IMR-90 (cell line): ENCODE data around the gene SRSF12. TPM values are rescaled to one million over a fixed set of nuclear protein-coding genes. Genes with fewer than 3 reads are reported as not detected.
A peak's percentile ranks its signal among the peaks of the same experiment; 100 is the strongest.

ENCODE experiments used
- ATAC-seq: fragments of 200-7000 bp; cut with Tn5 transposase; 2 replicates; pipeline ENCODE4 v1.9.1; 2020; ENCODE audit warnings: low read depth, mild to moderate bottlenecking, moderate library complexity
- Bru-seq: library from RNA; stranded (reverse); fragments of 400-500 nt; gene quantifications from one replicate; lab custom pipeline; 2021; lab: Mats Ljungman, UMichigan
- BruChase-seq, 2 experiments: library from RNA; stranded (reverse); fragments of 400-500 nt; gene quantifications; one replicate each; lab custom pipeline; 2021; lab: Mats Ljungman, UMichigan
- BruUV-seq: library from RNA; stranded (reverse); fragments of 400-500 nt; replicated peaks from 2 replicates; lab custom pipeline; 2021; lab: Mats Ljungman, UMichigan
- CTCF ChIA-PET: fragments of 300-600 bp; formaldehyde crosslinking; extraction: SDS; loops from one replicate; lab custom pipeline; 2021; ENCODE audit warnings: antibody characterized with exemption; lab: Yijun Ruan, JAX
- POLR2A ChIA-PET: fragments of 300-600 bp; sonication (Branson Sonifier 250); formaldehyde crosslinking; loops from one replicate; lab custom pipeline; 2022; ENCODE audit warnings: antibody characterized with exemption; ENCODE audit not compliant: unreplicated experiment; lab: Charles Lee
- DNase-seq: peaks from one replicate; pipeline ENCODE4 v3.0.0; 2013
- H2AFZ ChIP-seq: replicated peaks from 2 replicates; pipeline ENCODE3; 2013; ENCODE audit warnings: low read length, mild to moderate bottlenecking; ENCODE audit not compliant: poor library complexity
- H2AK5ac ChIP-seq: 2 replicates; pipeline ENCODE4 v1.6.1; 2013; ENCODE audit warnings: low read depth, low read length, inconsistent platforms
- H2AK9ac ChIP-seq: replicated peaks from 2 replicates; pipeline ENCODE3; 2013; ENCODE audit warnings: mild to moderate bottlenecking, low read depth, low read length, moderate library complexity; ENCODE audit not compliant: poor library complexity
- H2BK120ac ChIP-seq: 2 replicates; pipeline ENCODE4 v1.6.1; 2013; ENCODE audit warnings: low read depth, low read length, inconsistent platforms
- H2BK15ac ChIP-seq: 3 replicates; pipeline ENCODE4 v1.6.1; 2013; ENCODE audit warnings: low read depth, low read length, inconsistent platforms
- H2BK20ac ChIP-seq: 2 replicates; pipeline ENCODE4 v1.6.1; 2013; ENCODE audit warnings: low read depth, mild to moderate bottlenecking, inconsistent platforms, low read length, moderate library complexity
- H2BK5ac ChIP-seq: 2 replicates; pipeline ENCODE4 v1.6.1; 2013; ENCODE audit warnings: mild to moderate bottlenecking, low read depth, low read length, inconsistent platforms; ENCODE audit not compliant: poor library complexity, severe bottlenecking
- H3K14ac ChIP-seq: replicated peaks from 2 replicates; pipeline ENCODE4 v1.6.1; 2013; ENCODE audit warnings: low read depth, low read length, inconsistent platforms
- H3K18ac ChIP-seq: 2 replicates; pipeline ENCODE4 v1.6.1; 2013; ENCODE audit warnings: low read depth, low read length, control low read depth
- H3K23ac ChIP-seq: 2 replicates; pipeline ENCODE4 v1.6.1; 2013; ENCODE audit warnings: low read depth, low read length, inconsistent platforms
- H3K27ac ChIP-seq: 2 replicates; pipeline ENCODE4 v1.5.1; 2013; ENCODE audit warnings: mild to moderate bottlenecking, control low read depth, low read length; ENCODE audit not compliant: insufficient read depth
- H3K27me3 ChIP-seq: 2 replicates; pipeline ENCODE4 v1.6.1; 2013; ENCODE audit warnings: low read length; ENCODE audit not compliant: control insufficient read depth, insufficient read depth
- H3K36me3 ChIP-seq: 2 replicates; pipeline ENCODE4 v1.6.1; 2013; ENCODE audit warnings: low read length, mixed read lengths; ENCODE audit not compliant: control insufficient read depth, insufficient read depth
- H3K4ac ChIP-seq: 2 replicates; pipeline ENCODE4 v1.6.1; 2013; ENCODE audit warnings: low read depth, low read length, inconsistent platforms
- H3K4me1 ChIP-seq: 2 replicates; pipeline ENCODE4 v1.6.1; 2013; ENCODE audit warnings: low read length, mixed read lengths; ENCODE audit not compliant: control insufficient read depth, insufficient read depth
- H3K4me2 ChIP-seq: 2 replicates; pipeline ENCODE4 v1.6.1; 2013; ENCODE audit warnings: low read depth, mild to moderate bottlenecking, control low read depth, low read length, moderate library complexity
- H3K4me3 ChIP-seq: 2 replicates; pipeline ENCODE4 v1.5.1; 2013; ENCODE audit warnings: low read depth, mild to moderate bottlenecking, control low read depth, low read length, moderate library complexity; ENCODE audit not compliant: insufficient read depth
- H3K56ac ChIP-seq: 2 replicates; pipeline ENCODE4 v1.6.1; 2013; ENCODE audit warnings: low read length, inconsistent platforms; ENCODE audit not compliant: insufficient read depth; ENCODE audit errors: extremely low read depth
- H3K79me1 ChIP-seq, 2 experiments: 2 replicates each; pipeline ENCODE4 v1.6.1; 2013; ENCODE audit warnings: low read length in 2 of 2, inconsistent platforms in 1 of 2, low read depth in 1 of 2
- H3K9ac ChIP-seq: 2 replicates; pipeline ENCODE4 v1.6.1; 2013; ENCODE audit warnings: low read depth, low read length, control low read depth
- H3K9me1 ChIP-seq: 2 replicates; pipeline ENCODE4 v1.6.1; 2013; ENCODE audit warnings: low read length, inconsistent platforms; ENCODE audit not compliant: insufficient read depth
- H3K9me3 ChIP-seq: 2 replicates; pipeline ENCODE4 v1.6.1; 2013; ENCODE audit warnings: low read length; ENCODE audit not compliant: control insufficient read depth, insufficient read depth
- H4K20me1 ChIP-seq: 2 replicates; pipeline ENCODE4 v1.6.1; 2013; ENCODE audit warnings: low read length, inconsistent platforms; ENCODE audit not compliant: insufficient read depth
- H4K5ac ChIP-seq: 2 replicates; pipeline ENCODE4 v1.6.1; 2013; ENCODE audit warnings: mild to moderate bottlenecking, low read depth, low read length, control low read depth
- H4K8ac ChIP-seq, 2 experiments: 2 replicates each; pipeline ENCODE4 v1.6.1; 2013; ENCODE audit warnings: low read depth in 2 of 2, low read length in 2 of 2, control low read depth in 1 of 2, inconsistent platforms in 1 of 2
- H4K91ac ChIP-seq: 2 replicates; pipeline ENCODE4 v1.6.1; 2013; ENCODE audit warnings: low read depth, low read length, inconsistent platforms; ENCODE audit not compliant: insufficient read depth
- SMC3 ChIP-seq: fragments of 150-350 bp; IDR thresholded peaks from 2 replicates; pipeline ENCODE4 v1.6.1; 2016; ENCODE audit warnings: low read depth, mild to moderate bottlenecking, antibody characterized with exemption, low read length, moderate library complexity
- WGBS, 2 experiments: methylation state at CpG; one replicate each; pipeline versions ENCODE4 v1.1.5 to v1.1.7; 2013; ENCODE audit warnings: missing lambda C conversion rate in 2 of 2; ENCODE audit not compliant: insufficient read length in 1 of 2; ENCODE audit errors: extremely low coverage in 2 of 2; 5-methylcytosine and 5-hydroxymethylcytosine counted together
- dilution Hi-C: fragments of 300-500 bp; cut with HindIII; formaldehyde crosslinking; loops from one replicate; pipeline ENCODE4 v1.14.3; 2018; ENCODE audit warnings: low sequenced_read_pairs; ENCODE audit not compliant: unreplicated experiment
- in situ Hi-C: fragments of 300-500 bp; cut with MboI; formaldehyde crosslinking; loops from 3 replicates; pipeline ENCODE4 v1.14.3; 2019; ENCODE audit warnings: low sequenced_read_pairs, inconsistent platforms, mixed read lengths
- intact Hi-C: fragments of 100-400 bp; cut with micrococcal nuclease; formaldehyde crosslinking; loops from 2 replicates; pipeline ENCODE4 v1.10.0; 2022
- long read RNA-seq: library from polyadenylated mRNA; unstranded; transcript quantifications from one replicate; pipeline ENCODE4 v2.0.0, GENCODE V29; 2021; ENCODE audit not compliant: unreplicated experiment
- polyA plus RNA-seq, 3 experiments: library from polyadenylated mRNA; depleted of rRNA; stranded (reverse); fragments of >200 nt; gene quantifications; 2 replicates each; pipeline ENCODE4 v1.2.3, GENCODE V29; 2012; ENCODE audit warnings: low replicate concordance in 1 of 3
- total RNA-seq: library from RNA; depleted of rRNA; stranded (reverse); fragments of >200 nt; gene quantifications from 2 replicates; pipeline ENCODE4 v1.2.3, GENCODE V29; 2012; rRNA removed

Gene SRSF12
- 0.28 and 0.36 TPM in 2 replicates for total RNA-seq
- polyA plus RNA-seq (2012; rRNA removed): 0.13 and 0.21 TPM in 2 replicates
- polyA plus RNA-seq (2012; cell fraction: cytosol; rRNA removed): 0.06 and 0.08 TPM in 2 replicates
- 0.30 TPM in 1 of 2 replicates, not detected in the other for polyA plus RNA-seq (2012; cell fraction: nucleus; rRNA removed; ENCODE audit: low replicate concordance)
- percentile 18 among the genes with signal in this experiment for Bru-seq, nascent RNA
- BruChase-seq, experiment 1, labeled RNA remaining after a 6-hour chase: percentile 17 among the genes with signal in this experiment
- BruChase-seq, experiment 2, labeled RNA remaining after a 2-hour chase: percentile 21 among the genes with signal in this experiment
- long read RNA-seq: 0 reads

DNA sequence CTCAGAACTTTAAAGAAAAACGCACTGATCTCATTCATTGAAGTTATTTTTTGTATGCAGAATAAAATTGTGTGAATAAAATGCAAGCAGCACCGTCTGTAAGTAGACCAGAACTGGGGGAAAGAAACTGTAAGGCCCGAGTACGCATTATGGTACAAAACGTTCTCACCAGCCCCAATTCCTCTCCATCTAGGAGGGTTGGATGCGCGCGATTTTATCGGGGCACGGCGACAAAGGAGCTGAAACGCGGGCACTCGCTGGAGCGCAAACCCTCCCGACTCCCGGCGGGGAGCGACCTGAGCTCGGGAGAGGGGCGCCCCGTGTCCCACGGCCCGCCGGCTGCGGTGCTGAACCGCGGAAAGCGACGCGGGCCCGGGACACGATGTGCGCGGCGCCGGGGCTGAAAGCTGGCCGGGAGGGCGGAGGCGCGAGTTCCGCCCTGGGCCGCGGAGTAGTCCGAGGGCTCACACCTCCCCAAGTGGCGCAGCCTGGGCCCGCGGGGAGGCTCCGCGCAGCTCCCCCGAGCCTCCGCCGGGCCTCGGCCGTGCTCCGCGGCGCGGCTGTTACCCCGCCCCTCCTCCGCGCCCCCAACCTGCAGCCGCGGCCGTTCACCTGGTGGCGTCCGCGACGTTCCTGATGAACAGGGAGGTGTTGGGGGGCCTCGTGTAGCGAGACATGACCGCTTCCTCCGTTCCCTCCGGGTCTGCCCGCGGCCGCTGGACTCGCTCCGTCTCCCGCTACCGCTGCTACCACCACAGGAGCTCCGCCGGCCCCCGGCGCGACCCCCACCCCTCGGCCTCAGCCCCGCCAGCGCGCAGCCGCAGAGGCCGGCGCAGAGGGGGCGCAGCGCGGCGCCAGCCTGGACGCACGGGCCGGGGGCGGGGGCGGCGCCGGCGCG, at the start of gene SRSF12:
TSS of gene SRSF12 (minus strand) at position 861 of the 898 bp plus-strand sequence. CDS start at position 677, 184 bp downstream.
- POLR2A ChIA-PET: interaction anchor here (0.6 kb wide), 1 partner anchor 118 kb away, joined by 12 read pairs; no protein-coding TSS in a partner anchor
- ATAC-seq: peak; percentile 88
- no peak within 1 kb of the TSS for H2BK120ac ChIP-seq

More for the DNA sequence above, at the start of gene SRSF12:
- Histone ChIP-seq H3K9ac (peak within 1 kb of the TSS; percentile 48), H3K36me3 (no peaks in the 10 kb centered on the region), H3K9me3 (no peaks in the 10 kb centered on the region), H3K14ac (no peak within 1 kb of the TSS), H3K56ac (no peak within 1 kb of the TSS), H4K5ac (no peak within 1 kb of the TSS), H3K23ac (no peak within 1 kb of the TSS), H3K9me1 (no peaks in the 10 kb centered on the region), H2BK15ac (no peak within 1 kb of the TSS), H4K91ac (no peak within 1 kb of the TSS), H3K4me1 (no peaks in the 10 kb centered on the region), H4K20me1 (no peaks in the 10 kb centered on the region), H2AK9ac (peak within 1 kb of the TSS; percentile 5), H3K4ac (no peak within 1 kb of the TSS), H3K27me3 (peaks cover 11% of the 10 kb centered on the region), H3K4me3 (peak within 1 kb of the TSS; percentile 50), H3K4me2 (peak within 1 kb of the TSS; percentile 90), H2AFZ (peak within 1 kb of the TSS; percentile 85), H2BK20ac (no peak within 1 kb of the TSS), H2AK5ac (no peak within 1 kb of the TSS), H3K18ac (no peak within 1 kb of the TSS), H3K27ac (no peak within 1 kb of the TSS), H4K8ac (no peak within 1 kb of the TSS), H3K79me1 (no peaks in the 10 kb centered on the region), H2BK5ac (no peak within 1 kb of the TSS)
- dilution Hi-C loops (no loop called here), in situ Hi-C loops (no loop called here), intact Hi-C loops (loop anchor here (2.0 kb wide), 1 partner anchor 35 kb away; no protein-coding TSS in a partner anchor)
- no peak for TF ChIP-seq SMC3
- CTCF ChIA-PET: no interaction called here
- DNase-seq: peak; percentile 19
- WGBS, 2 experiments: 0% methylated on average over 3 of the region's 106 CpGs; no CpG with 5 or more reads in 1 of the 2 experiments
- no TSS peak for BruUV-seq
